HepG2 (cell line): ENCODE results near the gene ZNRD2. TPM values are rescaled to one million over a fixed set of nuclear protein-coding genes. Genes with fewer than 3 reads are reported as not detected.

Experiments
- AHR ChIP-seq: IDR thresholded peaks from 2 replicates; pipeline ENCODE4 v1.6.1; 2018; ENCODE audit warnings: missing genetic modification reagents, missing compliant biosample characterization
- PHF21A ChIP-seq: sonication (generic); formaldehyde crosslinking; IDR thresholded peaks from 2 replicates; pipeline ENCODE4 v1.5.0; 2020; ENCODE audit warnings: mild to moderate bottlenecking, missing genetic modification reagents
- PLRG1 ChIP-seq: fragments of 450-650 bp; conservative IDR thresholded peaks from 2 replicates; pipeline ENCODE4 v1.6.1; 2016
- ZNF3 ChIP-seq: IDR thresholded peaks from 2 replicates; pipeline ENCODE4 v1.7.0; 2017; ENCODE audit warnings: inconsistent platforms
- ZNF646 ChIP-seq: sonication (generic); formaldehyde crosslinking; IDR thresholded peaks from 2 replicates; pipeline ENCODE4 v1.9.0; 2021; ENCODE audit warnings: mild to moderate bottlenecking, missing genetic modification reagents
- polyA plus RNA-seq, 8 experiments: library from polyadenylated mRNA; depleted of rRNA in 3 of 8; stranded (reverse) in 7 of 8; unstranded in 1 of 8; fragments of >200 nt; fragmentation: Illumina TruSeq in 4 of 8; extraction: Trizol in 4 of 8; gene quantifications; 2 replicates each; pipeline versions ENCODE4 v1.2.1 to v1.2.3, GENCODE V29; 2011 to 2016; ENCODE audit warnings: low read depth in 4 of 8, missing spikeins in 1 of 8, mixed read lengths in 1 of 8; ENCODE audit not compliant: insufficient read depth in 1 of 8
- total RNA-seq, 5 experiments: library from RNA; depleted of rRNA; stranded (reverse); fragments of >200 nt; fragmentation: Illumina TruSeq; extraction: Trizol; gene quantifications; 2 replicates each; pipeline ENCODE4 v1.2.3, GENCODE V29; 2016; ENCODE audit warnings: low read depth in 1 of 5

ZNRD2 gene
- total and polyA plus RNA-seq, 2 of the 13 experiments (the other 11 are each of a cell fraction or from before 2014, with no cell fraction given): 29.2 to 34.0 TPM

GRCh38 chr11:65540290-65541092 lies 29.8 kb upstream of the ZNRD2 start (continued):
- no peak for TF ChIP-seq ZNF646 (CRISPR knock-in tag)
- TF ChIP-seq AHR (CRISPR knock-in tag): no peak
- TF ChIP-seq ZNF3: no peak
- TF ChIP-seq PHF21A (CRISPR knock-in tag): no peak
- TF ChIP-seq PLRG1: no peak
- TF ChIP-seq, all 625 proteins: peak for 30
